GM10266 (cell line): Measurements from ENCODE around the gene NECTIN2.
"Not testable (repeated sequence)": the region's sequence is repeated elsewhere in the genome, so short reads cannot be mapped to it uniquely, and the experiment has no call there.

ENCODE experiments used
- DNase-seq: peaks from one replicate; pipeline ENCODE4 v3.0.0; 2012; ENCODE audit errors: extremely low spot score
- TF ChIP-seq, protein P1 (sequence below): IDR thresholded peaks from 2 replicates; pipeline ENCODE4 v1.5.1; 2012; ENCODE audit warnings: mild to moderate bottlenecking, low read depth; ENCODE audit not compliant: control insufficient read depth, insufficient read depth; ENCODE audit errors: missing control alignments

NECTIN2 gene

DNA sequence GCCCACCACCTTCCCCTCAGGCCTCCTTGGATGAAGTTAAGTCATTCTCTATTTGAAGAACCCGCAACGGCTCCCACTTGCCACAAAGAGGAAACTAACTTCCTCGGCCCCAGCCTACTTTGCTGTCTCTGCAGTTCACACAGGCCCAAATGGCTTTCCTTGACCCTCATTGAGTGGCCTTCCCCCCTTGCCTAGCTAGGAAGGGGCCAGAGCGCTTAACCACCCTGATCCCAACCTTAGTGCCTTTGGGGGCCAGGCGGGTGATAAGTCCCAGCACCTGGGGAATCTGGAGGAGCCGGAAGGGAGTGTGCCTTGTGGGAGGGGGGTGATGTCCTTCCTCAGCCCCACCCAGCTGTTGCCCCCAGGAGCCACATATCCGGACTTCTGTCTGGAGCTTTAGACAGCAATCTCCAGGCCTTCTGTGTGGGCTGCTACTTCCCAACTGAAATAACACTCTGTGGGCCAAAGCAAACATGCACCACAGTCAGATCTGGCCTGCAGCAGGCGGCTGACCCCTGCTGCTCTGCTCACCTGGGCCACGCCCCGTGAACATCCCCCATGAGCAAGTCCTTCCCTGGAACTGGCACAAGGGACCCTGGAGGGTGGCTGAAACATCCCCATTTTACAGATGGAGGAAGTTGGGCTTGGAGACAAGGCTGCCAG is 10.5 kb downstream of the NECTIN2 start:
- TF ChIP-seq, protein P1, sequence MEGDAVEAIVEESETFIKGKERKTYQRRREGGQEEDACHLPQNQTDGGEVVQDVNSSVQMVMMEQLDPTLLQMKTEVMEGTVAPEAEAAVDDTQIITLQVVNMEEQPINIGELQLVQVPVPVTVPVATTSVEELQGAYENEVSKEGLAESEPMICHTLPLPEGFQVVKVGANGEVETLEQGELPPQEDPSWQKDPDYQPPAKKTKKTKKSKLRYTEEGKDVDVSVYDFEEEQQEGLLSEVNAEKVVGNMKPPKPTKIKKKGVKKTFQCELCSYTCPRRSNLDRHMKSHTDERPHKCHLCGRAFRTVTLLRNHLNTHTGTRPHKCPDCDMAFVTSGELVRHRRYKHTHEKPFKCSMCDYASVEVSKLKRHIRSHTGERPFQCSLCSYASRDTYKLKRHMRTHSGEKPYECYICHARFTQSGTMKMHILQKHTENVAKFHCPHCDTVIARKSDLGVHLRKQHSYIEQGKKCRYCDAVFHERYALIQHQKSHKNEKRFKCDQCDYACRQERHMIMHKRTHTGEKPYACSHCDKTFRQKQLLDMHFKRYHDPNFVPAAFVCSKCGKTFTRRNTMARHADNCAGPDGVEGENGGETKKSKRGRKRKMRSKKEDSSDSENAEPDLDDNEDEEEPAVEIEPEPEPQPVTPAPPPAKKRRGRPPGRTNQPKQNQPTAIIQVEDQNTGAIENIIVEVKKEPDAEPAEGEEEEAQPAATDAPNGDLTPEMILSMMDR: no peak
- no peak for DNase-seq

DNA sequence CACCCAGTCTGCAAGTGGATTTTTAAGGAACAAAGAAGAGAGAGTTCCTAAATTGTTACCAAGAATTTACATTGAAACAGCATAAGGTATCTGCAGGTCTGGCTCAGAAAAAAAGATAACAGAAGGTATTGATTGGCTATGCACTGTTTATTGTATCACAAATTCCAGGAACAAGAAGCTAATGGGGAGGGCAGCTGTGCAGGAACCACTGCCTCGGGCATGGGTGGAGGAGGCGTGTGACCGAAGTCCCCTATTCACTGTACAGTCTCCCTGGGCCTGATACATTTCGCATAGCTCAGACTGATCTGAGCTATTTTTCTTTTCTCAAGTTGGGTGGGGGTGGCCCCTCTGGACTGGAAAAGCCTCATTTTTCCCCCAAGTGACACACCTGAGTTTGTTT is 11.7 kb downstream of the NECTIN2 start:
- DNase-seq: no peak
- TF ChIP-seq, protein P1: no peak

DNA sequence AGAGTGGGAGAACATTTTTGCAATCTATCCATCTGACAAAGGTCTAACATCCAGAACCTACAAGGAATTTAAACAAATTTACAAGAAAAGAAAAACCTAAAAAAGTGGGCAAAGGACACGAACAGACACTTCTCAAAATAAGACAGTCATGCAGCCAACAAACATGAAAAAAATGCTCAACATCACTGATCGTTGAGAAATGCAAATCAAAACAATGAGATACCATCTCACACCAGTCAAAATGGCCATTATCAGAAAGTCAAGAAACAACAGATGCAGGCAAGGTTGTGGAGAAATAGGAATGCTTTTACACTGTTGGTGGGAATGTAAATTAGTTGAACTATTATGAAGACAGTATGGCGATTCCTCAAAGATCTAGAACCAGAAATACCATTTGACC is 15.5 kb downstream of the NECTIN2 start:
- not testable (repeated sequence) for DNase-seq

DNA sequence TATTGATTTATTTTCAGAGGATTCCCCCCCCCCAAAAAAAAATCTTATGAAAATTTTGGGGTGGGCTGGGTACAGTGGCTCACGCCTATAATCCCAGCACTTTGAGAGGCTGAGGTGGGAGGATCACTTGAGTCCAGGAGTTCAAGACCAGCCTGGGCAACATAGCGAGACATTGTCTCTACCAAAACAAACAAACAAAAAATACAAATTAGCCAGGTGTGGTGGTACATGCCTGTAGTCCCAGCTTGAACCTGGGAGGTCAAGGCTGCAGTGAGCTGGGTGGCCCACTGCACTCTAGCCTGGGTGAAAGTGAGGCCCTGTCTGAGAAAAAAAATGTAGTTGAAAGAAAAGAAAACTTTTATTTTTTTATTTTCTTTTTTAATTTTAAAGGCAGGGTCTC is 17.9 kb downstream of the NECTIN2 start:
- no peak for DNase-seq
- TF ChIP-seq, protein P1: no peak

DNA sequence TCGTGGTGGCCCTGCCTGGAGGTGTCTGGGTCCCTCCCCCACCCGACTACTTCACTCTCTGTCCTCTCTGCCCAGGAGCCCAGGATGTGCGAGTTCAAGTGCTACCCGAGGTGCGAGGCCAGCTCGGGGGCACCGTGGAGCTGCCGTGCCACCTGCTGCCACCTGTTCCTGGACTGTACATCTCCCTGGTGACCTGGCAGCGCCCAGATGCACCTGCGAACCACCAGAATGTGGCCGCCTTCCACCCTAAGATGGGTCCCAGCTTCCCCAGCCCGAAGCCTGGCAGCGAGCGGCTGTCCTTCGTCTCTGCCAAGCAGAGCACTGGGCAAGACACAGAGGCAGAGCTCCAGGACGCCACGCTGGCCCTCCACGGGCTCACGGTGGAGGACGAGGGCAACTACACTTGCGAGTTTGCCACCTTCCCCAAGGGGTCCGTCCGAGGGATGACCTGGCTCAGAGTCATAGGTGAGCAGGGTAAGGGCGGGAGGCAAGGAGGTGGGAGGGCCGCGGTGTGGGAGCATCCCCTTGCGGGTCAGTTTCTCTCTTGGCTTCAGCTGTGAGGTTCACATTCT is 19.2 kb downstream of the NECTIN2 start:
- DNase-seq: no peak
- TF ChIP-seq, protein P1: no peak

DNA sequence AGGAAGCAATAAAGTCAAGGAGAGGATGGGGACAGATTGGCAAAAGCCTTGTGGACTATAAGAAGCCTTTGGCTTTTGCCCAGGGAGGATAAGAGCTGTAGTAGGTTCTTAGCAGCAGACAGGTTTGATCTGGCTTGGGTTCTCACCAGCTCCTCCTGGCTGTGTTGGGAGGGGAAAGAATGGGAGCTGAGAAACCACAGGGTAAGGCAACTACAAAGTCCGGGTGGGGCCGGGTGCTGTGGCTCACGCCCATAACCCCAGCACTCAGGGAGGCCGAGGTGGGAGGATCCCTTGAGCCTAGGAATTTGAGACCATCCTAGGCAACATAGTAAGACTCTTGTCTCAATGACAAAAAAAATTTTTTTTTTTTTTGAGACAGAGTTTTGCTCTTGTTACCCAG is 20.6 kb downstream of the NECTIN2 start:
- TF ChIP-seq, protein P1: no peak
- DNase-seq: no peak

GRCh38 chr19:44867578-44867977 is 21.5 kb downstream of the NECTIN2 start:
- TF ChIP-seq, protein P1: no peak
- DNase-seq: no peak
